HL-60 (cell line): ENCODE results near the gene MAML1.

Source experiments
- DNase-seq, 2 experiments: peaks; one replicate each; pipeline ENCODE4 v3.0.0-alpha.2; 2010 to 2020; ENCODE audit warnings: low read depth in 1 of 2, low spot score in 1 of 2
- H3K27ac ChIP-seq: fragments of 250-450 bp; sonication (Bioruptor Pico); replicated peaks from 2 replicates; pipeline ENCODE4 v1.5.1; 2020; ENCODE audit warnings: mild to moderate bottlenecking, moderate library complexity
- H3K27me3 ChIP-seq: fragments of 250-450 bp; sonication (Bioruptor Pico); 2 replicates; pipeline ENCODE4 v1.5.1; 2021; ENCODE audit warnings: mild to moderate bottlenecking, moderate library complexity; ENCODE audit not compliant: insufficient read depth, poor library complexity, severe bottlenecking
- H3K4me3 ChIP-seq: replicated peaks from 2 replicates; pipeline ENCODE4 v1.5.1; 2011; ENCODE audit warnings: mild to moderate bottlenecking, control low read depth, low read length; ENCODE audit not compliant: insufficient read depth
- CTCF ChIP-seq: IDR thresholded peaks from one replicate; pipeline ENCODE4 v1.5.1; 2011; ENCODE audit warnings: low read length, control low read depth, inconsistent platforms; ENCODE audit not compliant: insufficient read depth
- GABPA ChIP-seq: IDR thresholded peaks from 2 replicates; pipeline ENCODE4 v1.6.1; 2012; ENCODE audit warnings: low read depth
- POLR2AphosphoS5 ChIP-seq: IDR thresholded peaks from 2 replicates; pipeline ENCODE4 v1.6.1; 2012; ENCODE audit warnings: low read depth
- REST ChIP-seq: IDR thresholded peaks from 2 replicates; pipeline ENCODE4 v1.6.1; 2012; ENCODE audit warnings: low read depth; ENCODE audit not compliant: insufficient replicate concordance
- SPI1 ChIP-seq: IDR thresholded peaks from 2 replicates; pipeline ENCODE4 v1.6.1; 2012; ENCODE audit warnings: low read depth, mild to moderate bottlenecking, borderline replicate concordance

The MAML1 gene

GRCh38 chr5:179800071-179800695, 67.6 kb downstream of the MAML1 start:
- Histone ChIP-seq H3K27ac (no peak overlapping the region), H3K27me3 (no peaks in the 10 kb centered on the region), H3K4me3 (no peak overlapping the region)
- no peak for TF ChIP-seq CTCF
- TF ChIP-seq SPI1 = no peak
- TF ChIP-seq POLR2AphosphoS5 = no peak
- TF ChIP-seq REST = no peak
- TF ChIP-seq GABPA = no peak
- DNase-seq = no peak

GRCh38 chr5:179800696-179801201, 68.1 kb downstream of the MAML1 start:
- no peak for TF ChIP-seq GABPA
- no peak for TF ChIP-seq CTCF
- no peak for TF ChIP-seq POLR2AphosphoS5
- no peak for TF ChIP-seq SPI1
- no peak for TF ChIP-seq REST

GRCh38 chr5:179801304-179802206, 68.9 kb downstream of the MAML1 start:
- H3K27ac ChIP-seq = no peak overlapping the region
- peak in 1 of 2 experiments; percentile 88 for DNase-seq
- no peaks in the 10 kb centered on the region for H3K27me3 ChIP-seq
- H3K4me3 ChIP-seq = no peak overlapping the region
- TF ChIP-seq REST = no peak
- peak; percentile 79 for TF ChIP-seq CTCF

More at GRCh38 chr5:179800696-179801201, 68.1 kb downstream of the MAML1 start:
- H3K4me3 ChIP-seq = no peak overlapping the region
- no peaks in the 10 kb centered on the region for H3K27me3 ChIP-seq
- no peak overlapping the region for H3K27ac ChIP-seq
- no peak for DNase-seq
